ENCODE results near the gene PDYN.
"Not testable (repeated sequence)": the region's sequence is repeated elsewhere in the genome, so short reads cannot be mapped to it uniquely, and the experiment has no call there.

PDYN gene

DNA sequence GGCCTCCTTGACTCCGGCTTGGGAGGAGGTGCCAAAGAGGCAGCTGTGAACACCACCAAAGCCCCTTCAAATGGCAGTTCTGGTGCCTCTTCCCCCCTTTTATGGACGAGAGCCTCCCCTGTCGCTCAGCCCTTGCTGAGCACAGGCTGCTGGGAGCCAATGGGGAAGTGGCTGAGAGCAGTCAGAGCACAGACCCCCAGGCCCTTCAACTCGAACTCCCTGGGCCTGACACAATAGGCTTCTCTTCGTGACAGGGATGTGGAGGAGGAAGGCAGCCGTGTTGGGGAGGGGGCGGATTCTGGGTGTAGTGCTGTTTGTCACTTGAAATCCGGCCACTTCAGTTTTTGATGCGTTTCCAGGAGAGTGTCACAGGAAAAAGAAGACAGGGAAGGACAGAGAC is at the start of gene PDYN:
Gene PDYN (minus strand): TSS at position 73 of the 400 bp plus-strand sequence. CDS start 10,974 bp downstream, outside the sequence.
- no peak for DNase-seq (ENCODE audit: low spot score)

GRCh38 chr20:2042400-2042799 is 48.5 kb upstream of the PDYN start:
- DNase-seq (ENCODE audit: low spot score): no peak

GRCh38 chr20:2038161-2038560 is 44.3 kb upstream of the PDYN start:
- DNase-seq (ENCODE audit: low spot score): no peak

DNA sequence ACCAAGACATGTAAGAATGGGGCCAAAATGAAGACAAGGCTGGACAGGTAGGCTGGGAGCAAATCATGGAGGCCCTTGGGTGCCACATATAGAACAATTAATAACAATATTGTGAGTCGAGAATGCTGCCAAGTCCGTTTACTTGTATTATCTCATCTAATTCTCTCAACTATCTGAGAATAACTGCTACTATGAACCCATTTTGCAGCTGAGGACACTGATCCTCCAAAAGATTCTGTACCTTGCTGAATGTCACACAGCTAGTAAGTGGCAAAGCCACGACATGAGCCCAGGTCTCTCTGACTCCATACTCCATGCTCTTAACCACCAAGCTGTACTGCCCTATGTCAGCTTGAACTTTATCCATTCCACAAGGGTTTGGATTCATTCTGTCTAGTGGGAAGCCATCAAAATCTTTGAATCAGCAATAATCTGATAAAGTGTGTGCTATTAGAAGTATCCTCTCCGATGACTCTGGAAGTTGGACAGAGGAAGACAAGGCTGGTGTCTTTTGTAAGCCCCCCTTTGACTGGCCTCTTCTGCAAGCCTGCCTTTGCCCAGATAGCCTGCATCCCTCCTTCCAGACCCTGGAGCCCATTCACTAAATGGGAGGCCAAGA is 43.5 kb upstream of the PDYN start:
- no peak for DNase-seq (ENCODE audit: low spot score)

DNA sequence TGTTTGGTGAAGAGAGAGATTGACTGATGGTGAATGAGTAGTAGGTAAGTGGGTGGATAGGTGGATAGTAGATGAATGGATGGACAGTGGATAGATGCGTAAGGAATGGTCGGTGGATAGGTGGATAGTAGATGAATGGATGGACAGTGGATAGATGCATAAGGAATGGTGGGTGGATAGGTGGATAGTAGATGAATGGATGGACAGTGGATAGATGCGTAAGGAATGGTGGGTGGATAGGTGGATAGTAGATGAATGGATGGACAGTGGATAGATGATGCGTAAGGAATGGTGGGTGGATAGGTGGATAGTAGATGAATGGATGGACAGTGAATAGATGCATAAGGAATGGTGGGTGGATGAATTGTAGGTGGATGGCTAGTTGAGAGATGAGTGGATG is 42.5 kb upstream of the PDYN start:
- DNase-seq (ENCODE audit: low spot score): not testable (repeated sequence)

DNA sequence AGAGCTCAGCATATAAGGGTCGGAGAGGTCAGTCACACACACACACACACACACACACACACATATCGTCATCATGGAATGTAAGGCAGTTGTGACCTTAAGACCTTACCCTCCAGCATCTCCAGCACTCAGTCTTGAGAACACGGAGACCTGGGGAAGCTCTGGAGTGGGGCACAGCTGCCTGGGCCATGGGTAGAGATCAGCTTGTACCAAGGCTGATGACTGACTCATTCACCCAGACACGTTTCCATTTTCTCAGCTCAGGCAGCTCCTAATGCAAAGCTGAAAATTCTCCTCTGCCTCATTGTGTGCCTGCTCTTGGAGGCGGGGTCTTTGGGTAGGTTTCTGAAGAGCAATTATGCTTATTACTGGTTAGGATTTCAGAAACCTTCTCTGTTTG is 38.3 kb upstream of the PDYN start:
- no peak for DNase-seq (ENCODE audit: low spot score)

- no peak for DNase-seq (ENCODE audit: low spot score)
These were observed 32.7 kb upstream of the PDYN start for GRCh38 chr20:2026514-2026913.

DNA sequence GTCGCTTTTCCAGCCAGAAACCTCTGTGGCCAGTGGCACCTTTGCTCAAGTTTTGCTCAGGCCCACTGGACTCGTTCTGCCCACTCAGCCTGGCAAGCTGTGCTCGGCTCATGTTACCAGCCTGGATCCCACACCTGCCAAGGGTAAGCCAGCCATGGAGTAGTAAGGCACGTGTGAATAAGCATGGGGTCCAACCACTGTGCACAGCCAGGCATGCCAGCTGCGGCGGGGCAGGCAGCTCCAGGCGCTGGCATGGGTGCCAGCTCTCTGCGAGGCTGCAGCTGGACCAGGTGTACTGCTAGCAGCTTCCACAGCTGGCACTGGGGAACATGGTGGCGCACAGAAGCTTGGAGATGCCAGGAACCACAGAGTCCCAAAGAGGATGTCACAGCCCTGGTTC is 32.1 kb upstream of the PDYN start:
- DNase-seq (ENCODE audit: low spot score): no peak

DNA sequence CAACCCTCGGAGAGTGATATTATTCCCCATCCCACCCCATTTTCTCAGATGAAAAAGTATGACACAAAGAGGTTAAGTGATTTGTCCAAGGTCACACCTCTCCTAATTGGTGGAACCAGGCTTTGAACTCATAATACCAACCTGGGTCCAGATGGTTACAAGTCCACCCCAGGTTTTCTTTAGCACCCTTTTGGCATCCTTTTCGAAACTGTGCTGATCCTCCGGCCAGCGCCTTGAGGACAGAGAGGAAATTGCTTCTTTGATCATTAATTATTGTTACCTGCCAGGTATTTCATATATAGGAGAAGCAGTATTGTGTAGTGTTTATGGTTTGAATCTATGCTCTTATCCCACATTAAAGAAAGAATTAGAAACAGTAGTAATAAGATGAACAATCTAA is 29.3 kb upstream of the PDYN start:
- no peak for DNase-seq (ENCODE audit: low spot score)

DNA sequence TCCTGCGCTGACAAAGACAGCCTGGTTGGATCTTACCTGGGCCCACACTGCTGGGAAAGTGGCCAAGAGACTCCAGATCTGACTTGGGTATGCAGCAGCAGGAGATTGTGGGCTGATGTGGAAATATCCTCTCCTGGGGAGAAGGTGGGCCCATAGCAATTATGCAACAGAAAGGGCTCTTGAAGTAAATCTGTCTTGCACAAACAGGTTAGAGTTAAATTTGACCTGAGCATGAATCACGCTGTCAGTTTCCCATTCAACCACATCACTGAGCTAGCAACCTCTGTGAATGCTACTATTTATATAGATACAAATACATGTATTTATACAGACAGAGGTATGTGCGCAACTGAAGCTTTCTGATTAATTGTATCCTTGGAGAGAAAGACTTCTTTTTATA is 28.3 kb upstream of the PDYN start:
- no peak for DNase-seq (ENCODE audit: low spot score)

GRCh38 chr20:2010533-2010932 is 16.7 kb upstream of the PDYN start:
- DNase-seq (ENCODE audit: low spot score): no peak

GRCh38 chr20:2006452-2007361 is 12.8 kb upstream of the PDYN start:
- DNase-seq (ENCODE audit: low spot score): no peak

- DNase-seq (ENCODE audit: low spot score): peak; percentile 80
These were observed 12.1 kb upstream of the PDYN start for GRCh38 chr20:2005831-2006426.

DNA sequence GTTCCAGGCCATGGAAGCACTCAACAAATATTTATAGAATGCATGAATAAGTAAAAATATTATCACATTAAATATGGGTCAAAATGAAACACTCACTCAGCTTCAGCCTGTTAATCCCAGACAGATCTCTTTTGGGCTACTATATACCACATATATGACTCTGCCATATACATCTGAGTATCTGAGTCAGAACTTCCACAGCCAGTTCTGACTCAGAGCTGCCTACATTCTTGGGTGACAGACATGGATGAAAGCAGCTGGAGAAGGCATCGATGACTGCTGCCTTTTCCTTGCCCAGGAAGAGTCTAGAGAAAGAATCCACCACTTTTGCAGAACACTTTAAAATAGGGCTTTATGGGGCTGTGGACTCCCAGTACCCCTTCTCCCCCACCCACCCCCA is 11.5 kb upstream of the PDYN start:
- DNase-seq (ENCODE audit: low spot score): no peak

DNA sequence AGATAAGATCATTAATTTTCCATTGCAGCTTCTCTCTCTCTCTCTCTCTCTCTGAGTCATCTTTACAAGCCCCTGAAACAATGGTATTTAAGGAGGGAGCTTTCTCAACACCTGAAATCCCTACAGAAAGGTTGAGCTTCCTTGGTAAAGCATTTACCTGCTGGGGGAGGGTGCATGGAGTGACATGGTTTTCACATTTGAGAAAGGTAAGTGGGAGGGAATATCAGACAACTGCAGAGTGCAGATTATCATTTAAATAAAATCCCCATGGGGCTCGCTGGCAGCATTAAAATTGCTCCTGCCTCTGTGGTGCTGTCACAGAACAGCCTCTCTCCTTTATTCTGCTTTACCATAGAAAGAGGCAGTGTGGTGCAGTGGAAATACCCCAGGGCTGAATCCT is 10.3 kb upstream of the PDYN start:
- DNase-seq (ENCODE audit: low spot score): no peak

- no peak for DNase-seq (ENCODE audit: low spot score)
These were observed 8.5 kb upstream of the PDYN start for GRCh38 chr20:2002365-2002764.

- no peak for DNase-seq (ENCODE audit: low spot score)
These were observed 7.3 kb upstream of the PDYN start for GRCh38 chr20:2001119-2001518.

DNA sequence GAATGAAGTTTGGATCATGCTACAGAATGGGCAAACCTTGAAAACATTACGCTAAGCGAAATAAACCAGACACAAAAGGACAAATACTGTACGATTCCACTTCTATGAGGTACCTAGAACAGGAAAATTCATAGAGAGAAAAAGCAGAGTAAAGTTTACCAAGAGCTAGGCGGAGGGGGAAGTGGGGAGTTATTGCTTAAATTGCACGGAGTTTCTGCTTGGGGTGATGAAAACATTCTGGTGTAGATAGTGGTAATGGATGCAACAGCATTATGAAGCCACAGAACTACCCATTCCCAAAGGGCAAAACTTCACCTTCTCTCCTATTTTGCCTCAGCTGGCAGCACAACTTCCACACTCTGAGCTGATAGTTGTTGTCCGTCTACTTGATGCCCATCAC is 6.4 kb upstream of the PDYN start:
- no peak for DNase-seq (ENCODE audit: low spot score)

GRCh38 chr20:1998715-1999114 is 4.9 kb upstream of the PDYN start:
- no peak for DNase-seq (ENCODE audit: low spot score)

DNA sequence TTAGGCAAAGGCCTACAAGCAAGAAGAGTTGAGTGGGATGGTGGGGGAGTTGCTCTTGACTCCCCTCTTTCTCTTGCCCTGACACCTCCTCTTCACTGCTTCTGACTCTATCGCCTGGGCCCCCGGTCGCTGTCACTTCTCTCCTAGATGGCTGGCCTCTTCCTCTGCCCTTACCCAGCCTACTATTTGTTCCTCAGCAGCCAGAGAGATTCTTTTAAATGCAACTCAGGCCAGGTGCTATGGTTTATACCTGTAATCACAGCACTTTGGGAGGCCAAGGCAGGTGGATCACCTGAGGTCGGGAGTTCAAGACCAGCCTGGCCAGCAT is 4.3 kb upstream of the PDYN start:
- no peak for DNase-seq (ENCODE audit: low spot score)

- no peak for DNase-seq (ENCODE audit: low spot score)
These were observed 3.8 kb upstream of the PDYN start for GRCh38 chr20:1997483-1998192.

DNA sequence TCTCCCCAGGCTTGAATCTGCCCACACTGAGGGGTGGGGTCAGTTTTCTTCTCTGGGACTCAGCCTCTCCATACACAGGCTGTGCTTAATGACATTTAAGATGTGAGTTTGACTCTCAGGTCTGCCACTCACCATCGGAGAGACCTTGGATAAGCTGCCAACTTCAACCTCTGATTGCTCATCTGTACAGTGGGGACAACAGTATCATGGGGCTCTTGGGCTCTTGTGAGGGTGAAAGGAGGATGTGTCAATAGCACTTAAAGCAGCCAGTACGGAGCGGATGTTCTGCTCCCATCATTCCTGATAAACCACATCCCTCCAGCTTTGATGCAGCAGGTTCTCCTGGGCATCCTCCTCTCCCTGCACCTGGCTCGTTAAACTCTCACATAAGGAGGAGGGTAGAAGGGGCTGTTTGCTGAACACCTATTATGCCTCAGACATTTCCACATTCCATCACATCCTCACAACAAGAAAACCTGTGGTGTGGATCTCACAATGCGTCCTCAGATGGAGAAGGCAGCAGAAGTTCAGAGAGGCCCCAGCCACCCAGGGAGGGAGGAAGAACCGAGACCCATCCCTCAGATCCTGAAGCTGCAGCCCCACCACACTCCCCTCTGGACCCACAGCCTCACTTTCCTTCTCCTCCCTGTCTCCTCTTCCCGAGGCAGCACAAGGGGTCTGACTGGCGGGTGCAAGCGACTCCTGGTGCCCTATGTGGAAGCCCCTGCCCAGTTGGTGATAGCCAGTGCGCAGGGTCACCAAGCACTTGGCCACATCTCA is 1.9 kb upstream of the PDYN start:
- no peak for DNase-seq (ENCODE audit: low spot score)

All from left forelimb (tissue), 1 donor.